Right atrium auricular region (tissue), 2 donors: ENCODE results near the gene EXOC6B. TPM values are rescaled to one million over a fixed set of nuclear protein-coding genes. Genes with fewer than 3 reads are reported as not detected.

Experiments
- DNase-seq: peaks from one replicate; pipeline ENCODE4 v3.0.0-alpha.2; 2019; ENCODE audit warnings: low spot score
- H3K27ac ChIP-seq, 2 donors: fragments of 200-600 bp; sonication (generic); 1 replicate in 1 of 2; 2 replicates in 1 of 2; pipeline ENCODE4 v1.5.1; 2016 to 2019
- H3K27me3 ChIP-seq, 2 donors: fragments of 200-600 bp; sonication (generic); one replicate each; pipeline versions ENCODE4 v1.5.1 to v1.6.0; 2017 to 2019
- H3K36me3 ChIP-seq: fragments of 200-600 bp; sonication (generic); one replicate; pipeline ENCODE4 v1.5.1; 2016
- H3K4me1 ChIP-seq, 2 donors: fragments of 200-600 bp; sonication (generic); one replicate each; pipeline versions ENCODE4 v1.5.1 to v1.6.0; 2017 to 2019
- H3K4me3 ChIP-seq, 2 donors: fragments of 200-600 bp; sonication (generic); 1 replicate in 1 of 2; 2 replicates in 1 of 2; pipeline ENCODE4 v1.5.1; 2017 to 2019; ENCODE audit warnings: mild to moderate bottlenecking in 1 of 2, moderate library complexity in 1 of 2
- H3K9me3 ChIP-seq, 2 donors: fragments of 200-600 bp; sonication (generic); one replicate each; pipeline ENCODE4 v1.5.1; 2019
- CTCF ChIP-seq, 2 donors: fragments of 200-600 bp; sonication (generic); IDR thresholded peaks; one replicate each; pipeline ENCODE4 v1.5.1; 2019; ENCODE audit warnings: antibody characterized with exemption in 2 of 2
- total RNA-seq, 2 donors: library from RNA; depleted of rRNA; stranded (reverse); fragments of >200 nt; gene quantifications; one replicate each; pipeline ENCODE4 v1.1.0, GENCODE V29; 2016

The EXOC6B gene
- total RNA-seq, 2 donors from 2014 or later, result 80.5 to 111 TPM

GRCh38 chr2:72136933-72137497 is 688.8 kb downstream of the EXOC6B start:
- no peaks in the 10 kb centered on the region for H3K36me3 ChIP-seq
- no peak for DNase-seq
- H3K27ac ChIP-seq, result no peak overlapping the region
- peaks cover 0 to 21% of the 10 kb centered on the region in 2 donors for H3K4me1 ChIP-seq
- no peaks in the 10 kb centered on the region for H3K9me3 ChIP-seq
- H3K27me3 ChIP-seq, result no peaks in the 10 kb centered on the region
- no peak overlapping the region for H3K4me3 ChIP-seq
- TF ChIP-seq CTCF (IDR thresholded peaks at IDR 0.05), result no peak

- Histone ChIP-seq H3K4me3 (no peak overlapping the region), H3K9me3 (no peaks in the 10 kb centered on the region), H3K27me3 (no peaks in the 10 kb centered on the region), H3K27ac (no peak overlapping the region), H3K36me3 (no peaks in the 10 kb centered on the region), H3K4me1 (peaks cover 0 to 19% of the 10 kb centered on the region in 2 donors)
- no peak for DNase-seq
- TF ChIP-seq CTCF (IDR thresholded peaks at IDR 0.05), result no peak
Measured at GRCh38 chr2:72136331-72136730, 689.5 kb downstream of the EXOC6B start.

- Histone ChIP-seq H3K27me3 (no peaks in the 10 kb centered on the region), H3K4me1 (peaks cover 0 to 19% of the 10 kb centered on the region in 2 donors), H3K9me3 (no peaks in the 10 kb centered on the region), H3K4me3 (no peak overlapping the region), H3K36me3 (no peaks in the 10 kb centered on the region), H3K27ac (no peak overlapping the region)
- TF ChIP-seq CTCF (IDR thresholded peaks at IDR 0.05), result no peak
- no peak for DNase-seq
Measured at GRCh38 chr2:72135921-72136320, 689.9 kb downstream of the EXOC6B start.

- H3K27ac ChIP-seq, result no peak overlapping the region
- DNase-seq, result no peak
- H3K9me3 ChIP-seq, result no peaks in the 10 kb centered on the region
- H3K4me3 ChIP-seq, result no peak overlapping the region
- H3K4me1 ChIP-seq, result peaks cover 0 to 19% of the 10 kb centered on the region in 2 donors
- no peaks in the 10 kb centered on the region for H3K27me3 ChIP-seq
- H3K36me3 ChIP-seq, result no peaks in the 10 kb centered on the region
- no peak for TF ChIP-seq CTCF (IDR thresholded peaks at IDR 0.05)
Measured at GRCh38 chr2:72134997-72135800, 690.6 kb downstream of the EXOC6B start.

GRCh38 chr2:72134408-72134996 is 691.3 kb downstream of the EXOC6B start:
- H3K9me3 ChIP-seq, result no peaks in the 10 kb centered on the region
- no peak for DNase-seq
- peaks cover 0 to 19% of the 10 kb centered on the region in 2 donors for H3K4me1 ChIP-seq
- no peaks in the 10 kb centered on the region for H3K36me3 ChIP-seq
- TF ChIP-seq CTCF (IDR thresholded peaks at IDR 0.05), result no peak
- no peak overlapping the region for H3K27ac ChIP-seq
- no peaks in the 10 kb centered on the region for H3K27me3 ChIP-seq
- no peak overlapping the region for H3K4me3 ChIP-seq
